Measurements from ENCODE around the gene ULK4. TPM values are rescaled to one million over a fixed set of nuclear protein-coding genes. Genes with fewer than 3 reads are reported as not detected.

ULK4 gene
- total and polyA plus RNA-seq, 12 donors: 1.6 to 24.5 (median 6.9) TPM

GRCh38 chr3:41717641-41718040, 244.3 kb downstream of the ULK4 start:
- no peaks in the 10 kb centered on the region for H3K36me3 ChIP-seq (replicated peaks in 1 of 2)
- 81 to 93% (median 89%) methylated on average over 6 of the region's 6 CpGs for WGBS, 4 donors
- no peaks in the 10 kb centered on the region for H3K27me3 ChIP-seq
- H3K27ac ChIP-seq: no peak overlapping the region
- no peaks in the 10 kb centered on the region for H3K4me1 ChIP-seq (replicated peaks in 1 of 2)
- no peak for DNase-seq
- intact Hi-C loops (cut with DNase I): no loop called here
- H3K4me3 ChIP-seq: no peak overlapping the region
- no peaks in the 10 kb centered on the region for H3K9me3 ChIP-seq (replicated peaks in 1 of 3)
- no peak for TF ChIP-seq CTCF (IDR thresholded peaks at IDR 0.05)
- no peak for TF ChIP-seq POLR2A (IDR thresholded peaks at IDR 0.05)

- no peak overlapping the region for H3K27ac ChIP-seq
- no peak for TF ChIP-seq POLR2A (IDR thresholded peaks at IDR 0.05)
- peak in 5 of 6 experiments; percentile 8 to 48 (median 33) for TF ChIP-seq CTCF (IDR thresholded peaks at IDR 0.05)
- DNase-seq: no peak
- intact Hi-C loops (cut with DNase I): no loop called here
- peaks cover 0 to under 1% of the 10 kb centered on the region in 2 donors for H3K4me1 ChIP-seq (replicated peaks in 1 of 2)
- no peaks in the 10 kb centered on the region for H3K36me3 ChIP-seq (replicated peaks in 1 of 2)
- no peak overlapping the region for H3K4me3 ChIP-seq
- H3K27me3 ChIP-seq: no peaks in the 10 kb centered on the region
- WGBS, 4 donors: 78 to 87% (median 83%) methylated on average over 1 of the region's 1 CpG
- H3K9me3 ChIP-seq (replicated peaks in 1 of 3): no peaks in the 10 kb centered on the region
Measured at GRCh38 chr3:41716471-41716870, 245.4 kb downstream of the ULK4 start.

GRCh38 chr3:41715376-41715775, 246.5 kb downstream of the ULK4 start:
- Histone ChIP-seq H3K4me3 (no peak overlapping the region), H3K9me3 (replicated peaks in 1 of 3) (no peaks in the 10 kb centered on the region), H3K27me3 (no peaks in the 10 kb centered on the region), H3K27ac (no peak overlapping the region), H3K36me3 (replicated peaks in 1 of 2) (no peaks in the 10 kb centered on the region), H3K4me1 (replicated peaks in 1 of 2) (peaks cover 0 to 5% of the 10 kb centered on the region in 2 donors)
- 94 to 95% (median 94%) methylated on average over 3 of the region's 3 CpGs for WGBS, 4 donors
- no peak for DNase-seq
- TF ChIP-seq CTCF (IDR thresholded peaks at IDR 0.05): no peak
- TF ChIP-seq POLR2A (IDR thresholded peaks at IDR 0.05): no peak
- intact Hi-C loops (cut with DNase I): no loop called here

GRCh38 chr3:41711651-41712050, 250.3 kb downstream of the ULK4 start:
- no peaks in the 10 kb centered on the region for H3K36me3 ChIP-seq (replicated peaks in 1 of 2)
- H3K4me1 ChIP-seq (replicated peaks in 1 of 2): peaks cover 0 to 5% of the 10 kb centered on the region in 2 donors
- H3K27me3 ChIP-seq: no peaks in the 10 kb centered on the region
- H3K9me3 ChIP-seq (replicated peaks in 1 of 3): no peaks in the 10 kb centered on the region
- no peak for DNase-seq
- H3K4me3 ChIP-seq: no peak overlapping the region
- H3K27ac ChIP-seq: no peak overlapping the region
- intact Hi-C loops (cut with DNase I): no loop called here
- TF ChIP-seq CTCF (IDR thresholded peaks at IDR 0.05) (no peak), POLR2A (IDR thresholded peaks at IDR 0.05) (no peak)
